Testis (tissue), 3 donors: ENCODE measurements around the gene NFATC3. TPM values are rescaled to one million over a fixed set of nuclear protein-coding genes. Genes with fewer than 3 reads are reported as not detected.

Experiments used
- DNase-seq: peaks from one replicate; pipeline ENCODE4 v3.0.0-alpha.2; 2019
- H3K27ac ChIP-seq, 2 donors: fragments of 200-600 bp; sonication (generic); one replicate each; pipeline ENCODE4 v1.5.1; 2019
- H3K27me3 ChIP-seq: fragments of 200-600 bp; sonication (generic); one replicate; pipeline ENCODE4 v1.5.1; 2019
- H3K36me3 ChIP-seq: fragments of 200-600 bp; sonication (generic); one replicate; pipeline ENCODE4 v1.5.1; 2017; ENCODE audit warnings: low read depth; ENCODE audit errors: missing control alignments
- H3K4me1 ChIP-seq: fragments of 200-600 bp; sonication (generic); one replicate; pipeline ENCODE4 v1.5.1; 2019
- H3K4me3 ChIP-seq, 2 donors: fragments of 200-600 bp; sonication (generic); one replicate each; pipeline ENCODE4 v1.5.1; 2017 to 2019
- H3K9me3 ChIP-seq: fragments of 200-600 bp; sonication (generic); one replicate; pipeline ENCODE4 v1.5.1; 2017
- CTCF ChIP-seq, 3 experiments: fragments of 450-650 bp in 2 of 3; fragments of 200-600 bp in 1 of 3; sonication (generic) in 1 of 3; IDR thresholded peaks; one replicate each; pipeline ENCODE4 v1.5.1; 2016 to 2019; ENCODE audit warnings: antibody characterized with exemption in 3 of 3, mild to moderate bottlenecking in 2 of 3, moderate library complexity in 1 of 3
- POLR2A ChIP-seq: fragments of 450-650 bp; IDR thresholded peaks from one replicate; pipeline ENCODE4 v1.6.1; 2017; ENCODE audit warnings: antibody characterized with exemption, mild to moderate bottlenecking, moderate library complexity
- WGBS, 2 donors: methylation state at CpG; one replicate each; pipeline ENCODE4 v1.1.5; 2018; 5-methylcytosine and 5-hydroxymethylcytosine counted together
- intact Hi-C: fragments of 100-400 bp; cut with DNase I; formaldehyde crosslinking; loops from one replicate; pipeline ENCODE4 v1.15.1; 2023; ENCODE audit warnings: low total_unique reads
- polyA plus RNA-seq: library from polyadenylated mRNA; stranded (reverse); fragments of 350-450 nt; fragmentation: Illumina TruSeq; extraction: RNeasy Lipid Tissue Mini Kit (QIAGEN cat#74804); gene quantifications from one replicate; pipeline ENCODE4 v1.2.3, GENCODE V29; 2014; ENCODE audit warnings: low read depth, low replicate concordance; ENCODE audit not compliant: insufficient read depth
- total RNA-seq, 2 donors: library from RNA; depleted of rRNA; stranded (reverse); fragments of >200 nt; gene quantifications; one replicate each; pipeline ENCODE4 v1.2.3, GENCODE V29; 2016

The NFATC3 gene
- total and polyA plus RNA-seq, 3 donors from 2014 or later, result 78.0 to 115 (median 94.7) TPM

DNA sequence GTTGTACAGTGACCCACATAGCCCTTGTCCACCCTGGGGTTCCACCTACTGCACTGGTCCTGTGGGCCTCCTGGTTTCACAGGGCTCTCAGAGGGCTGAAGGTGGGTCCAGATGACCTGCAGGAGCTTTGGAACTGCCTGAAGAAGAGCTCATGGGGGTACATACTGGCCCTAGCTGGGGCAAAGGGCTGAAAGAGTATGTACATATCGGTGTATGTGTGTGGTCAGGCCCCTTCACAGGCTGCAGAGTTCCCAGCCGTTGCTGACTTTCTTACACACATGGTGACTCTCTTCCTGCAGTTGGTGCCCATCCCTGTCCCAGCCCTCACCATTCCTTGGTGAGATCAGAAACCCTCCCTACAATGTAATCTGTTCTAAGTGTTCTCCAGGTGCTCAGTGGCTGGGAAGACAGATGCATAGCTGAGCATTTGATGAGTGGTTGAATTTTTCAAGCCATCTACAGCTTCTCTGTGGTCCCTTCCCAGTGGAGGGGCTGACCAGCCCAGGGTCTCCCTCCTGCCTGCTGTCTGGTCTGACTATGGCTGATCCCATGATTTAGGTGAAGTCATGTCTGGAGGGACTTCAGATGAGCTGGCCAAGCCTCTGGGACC lies 2.4 kb upstream of the NFATC3 start:
- intact Hi-C loops, result loop anchor here (10.0 kb wide), 1 partner anchor 152 kb away; the partner anchor contains the start of gene ESRP2

DNA sequence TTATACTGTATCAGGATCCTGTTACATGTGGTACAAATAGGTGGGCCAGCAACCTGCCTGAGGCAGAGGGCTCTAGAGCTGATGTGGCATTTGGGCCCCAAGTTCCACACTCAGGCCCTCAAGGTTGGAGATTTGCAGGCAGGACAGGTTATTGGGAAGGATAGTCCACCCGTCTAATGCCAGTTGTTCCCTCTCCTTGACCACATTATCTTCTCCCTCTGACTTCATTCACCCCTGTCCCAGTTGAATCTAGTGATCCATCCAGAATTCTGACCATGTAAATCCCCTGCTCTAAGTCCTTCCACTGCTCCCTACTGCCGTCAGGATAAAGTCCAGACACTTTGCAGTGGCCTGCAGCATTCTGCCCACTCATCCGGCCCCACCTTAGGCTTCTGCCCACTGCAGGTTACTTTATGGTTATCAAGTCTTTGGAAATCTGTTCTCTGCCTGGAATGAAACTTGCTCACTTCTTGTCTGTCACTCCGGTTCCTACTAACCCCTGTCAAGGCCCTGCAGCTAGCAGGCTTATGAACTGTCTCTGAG lies 1.9 kb upstream of the NFATC3 start:
- Histone ChIP-seq H3K36me3 (no peaks in the 10 kb centered on the region), H3K9me3 (no peaks in the 10 kb centered on the region), H3K4me3 (no peak overlapping the region), H3K27ac (peak overlapping the region; percentile 98 to 99), H3K4me1 (peaks cover 57% of the 10 kb centered on the region), H3K27me3 (no peaks in the 10 kb centered on the region)
- no peak for TF ChIP-seq CTCF (IDR thresholded peaks at IDR 0.05)
- intact Hi-C loops, result loop anchor here (10.0 kb wide), 1 partner anchor 151 kb away; the partner anchor contains the start of gene ESRP2
- 77 to 79% methylated on average over 4 of the region's 4 CpGs for WGBS, 2 donors
- DNase-seq, result no peak

More for the DNA sequence above, 2.4 kb upstream of the NFATC3 start:
- TF ChIP-seq CTCF (IDR thresholded peaks at IDR 0.05) (no peak), POLR2A (no peak)
- peaks cover 62% of the 10 kb centered on the region for H3K4me1 ChIP-seq
- DNase-seq, result no peak
- H3K9me3 ChIP-seq, result no peaks in the 10 kb centered on the region
- H3K36me3 ChIP-seq, result no peaks in the 10 kb centered on the region
- H3K4me3 ChIP-seq, result no peak overlapping the region
- H3K27ac ChIP-seq, result peak overlapping the region; percentile 98 to 99
- 86 to 89% methylated on average over 2 of the region's 2 CpGs for WGBS, 2 donors
- no peaks in the 10 kb centered on the region for H3K27me3 ChIP-seq

DNA sequence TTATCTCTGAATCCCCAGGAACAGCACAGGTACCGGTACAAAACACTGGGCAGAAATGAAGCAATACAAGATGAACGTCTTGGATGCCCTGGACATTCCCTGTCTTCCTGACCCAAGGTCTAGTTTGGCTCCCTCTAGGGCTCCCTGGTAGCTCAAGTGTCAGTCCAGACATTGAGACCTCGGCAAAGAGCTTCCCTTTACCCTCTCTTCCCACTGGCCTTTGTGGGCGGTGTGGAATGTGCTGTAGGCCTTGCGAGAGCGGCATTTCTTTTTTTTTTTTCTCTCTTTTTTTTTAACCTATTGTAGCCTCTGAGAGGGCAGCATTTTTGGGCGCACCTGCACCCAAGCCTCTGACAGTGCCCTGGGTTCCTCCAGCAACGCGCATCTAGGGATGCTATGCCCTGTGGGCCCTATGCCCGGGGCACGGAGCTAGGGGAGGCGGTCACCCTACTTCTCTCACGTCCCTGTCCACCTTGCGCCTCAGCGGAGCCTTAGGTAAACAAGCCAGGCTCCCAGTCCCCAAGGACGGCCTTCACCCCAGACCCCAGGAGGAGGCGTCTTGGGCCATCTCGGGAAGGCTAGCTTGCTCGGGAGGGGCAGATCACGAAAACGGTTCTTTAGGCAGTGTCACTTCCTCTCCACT lies 1.2 kb upstream of the NFATC3 start:
- peak overlapping the region; percentile 98 to 99 for H3K27ac ChIP-seq
- peak overlapping the region; percentile 85 to 98 for H3K4me3 ChIP-seq
- H3K4me1 ChIP-seq, result peaks cover 52% of the 10 kb centered on the region
- no peak for DNase-seq
- no peaks in the 10 kb centered on the region for H3K36me3 ChIP-seq
- H3K9me3 ChIP-seq, result no peaks in the 10 kb centered on the region
- no peaks in the 10 kb centered on the region for H3K27me3 ChIP-seq
- 16 to 26% methylated on average over 12 to 21 of the region's 21 CpGs for WGBS, 2 donors
- no peak for TF ChIP-seq CTCF (IDR thresholded peaks at IDR 0.05)
- TF ChIP-seq POLR2A, result no peak
- intact Hi-C loops, result loop anchor here (10.0 kb wide), 1 partner anchor 151 kb away; the partner anchor contains the start of gene ESRP2

DNA sequence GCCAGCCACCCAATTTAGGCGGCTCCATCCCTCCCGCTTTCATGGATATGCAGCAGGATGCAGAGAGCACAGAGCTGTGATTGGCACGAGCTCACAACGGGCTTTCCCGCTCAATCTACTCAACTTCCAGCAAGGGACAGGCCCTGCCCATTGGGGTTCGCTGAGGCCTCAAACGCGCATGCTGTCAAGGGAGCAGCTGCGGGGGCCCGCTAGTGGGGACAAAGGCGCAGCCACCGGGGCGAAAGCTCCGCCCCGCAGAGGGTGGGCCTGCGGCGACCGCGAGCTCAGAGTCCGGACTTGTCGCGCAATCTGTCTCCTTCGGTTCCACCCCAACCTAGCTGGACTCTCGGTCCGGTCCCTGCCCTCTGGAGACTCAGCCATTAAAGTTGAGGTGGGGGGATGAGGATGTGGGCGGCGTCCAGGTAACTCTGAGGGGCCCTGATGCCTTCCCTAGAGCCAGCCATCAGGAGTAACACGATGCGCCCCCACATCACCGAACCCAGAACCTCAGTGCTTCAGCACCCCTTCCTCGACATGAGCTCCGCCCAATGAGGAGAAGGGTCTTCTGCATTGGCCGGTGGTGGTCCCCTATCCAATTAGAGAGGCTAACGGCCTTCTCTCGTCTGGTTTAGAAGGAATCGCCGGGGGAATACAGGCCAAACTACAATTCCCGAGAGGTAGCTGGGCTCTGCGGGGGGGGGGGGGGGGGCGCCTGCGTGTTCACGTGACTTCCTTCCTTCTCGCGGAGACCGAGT lies 489 bp upstream of the NFATC3 start:
- no peaks in the 10 kb centered on the region for H3K27me3 ChIP-seq
- H3K9me3 ChIP-seq, result no peaks in the 10 kb centered on the region
- peak overlapping the region; percentile 85 to 98 for H3K4me3 ChIP-seq
- TF ChIP-seq CTCF (IDR thresholded peaks at IDR 0.05), result peak in 1 of 3 experiments; percentile 17
- TF ChIP-seq POLR2A, result no peak
- 0% methylated on average over 7 to 25 of the region's 45 CpGs for WGBS, 2 donors
- intact Hi-C loops, result loop anchor here (10.0 kb wide), 1 partner anchor 150 kb away; the partner anchor contains the start of gene ESRP2
- H3K27ac ChIP-seq, result peak overlapping the region; percentile 98 to 99
- peak; percentile 90 for DNase-seq
- H3K36me3 ChIP-seq, result no peaks in the 10 kb centered on the region
- peaks cover 45% of the 10 kb centered on the region for H3K4me1 ChIP-seq
